ENCODE measurements around the gene NDUFS4.

DNA sequence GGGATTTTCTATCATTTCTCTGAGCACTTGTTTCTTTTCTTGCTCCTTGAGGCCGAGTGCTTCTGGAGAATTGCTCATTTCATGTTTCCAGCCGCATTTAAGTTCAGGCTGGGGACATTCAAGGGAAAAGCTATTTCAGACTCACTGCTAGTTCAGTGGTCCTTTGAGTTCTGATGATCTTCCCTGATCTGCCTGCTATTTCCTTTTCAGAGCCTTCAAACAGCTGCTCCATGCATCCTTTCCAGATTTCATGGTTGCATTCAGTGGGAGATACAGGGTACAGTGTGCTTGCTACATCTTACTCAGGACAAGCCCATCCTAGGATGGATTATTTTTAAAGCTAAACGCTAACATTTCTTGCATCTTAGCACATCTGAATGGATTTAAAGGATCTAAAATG, 14.7 kb downstream of the NDUFS4 start:
- no peak for TF ChIP-seq TAF1 (IDR thresholded peaks at IDR 0.05; ENCODE audit: borderline replicate concordance, insufficient read depth, low read length)
- no peak for TF ChIP-seq SIN3A (IDR thresholded peaks at IDR 0.05; ENCODE audit: borderline replicate concordance, insufficient read depth, low read length)
- TF ChIP-seq, protein P1, sequence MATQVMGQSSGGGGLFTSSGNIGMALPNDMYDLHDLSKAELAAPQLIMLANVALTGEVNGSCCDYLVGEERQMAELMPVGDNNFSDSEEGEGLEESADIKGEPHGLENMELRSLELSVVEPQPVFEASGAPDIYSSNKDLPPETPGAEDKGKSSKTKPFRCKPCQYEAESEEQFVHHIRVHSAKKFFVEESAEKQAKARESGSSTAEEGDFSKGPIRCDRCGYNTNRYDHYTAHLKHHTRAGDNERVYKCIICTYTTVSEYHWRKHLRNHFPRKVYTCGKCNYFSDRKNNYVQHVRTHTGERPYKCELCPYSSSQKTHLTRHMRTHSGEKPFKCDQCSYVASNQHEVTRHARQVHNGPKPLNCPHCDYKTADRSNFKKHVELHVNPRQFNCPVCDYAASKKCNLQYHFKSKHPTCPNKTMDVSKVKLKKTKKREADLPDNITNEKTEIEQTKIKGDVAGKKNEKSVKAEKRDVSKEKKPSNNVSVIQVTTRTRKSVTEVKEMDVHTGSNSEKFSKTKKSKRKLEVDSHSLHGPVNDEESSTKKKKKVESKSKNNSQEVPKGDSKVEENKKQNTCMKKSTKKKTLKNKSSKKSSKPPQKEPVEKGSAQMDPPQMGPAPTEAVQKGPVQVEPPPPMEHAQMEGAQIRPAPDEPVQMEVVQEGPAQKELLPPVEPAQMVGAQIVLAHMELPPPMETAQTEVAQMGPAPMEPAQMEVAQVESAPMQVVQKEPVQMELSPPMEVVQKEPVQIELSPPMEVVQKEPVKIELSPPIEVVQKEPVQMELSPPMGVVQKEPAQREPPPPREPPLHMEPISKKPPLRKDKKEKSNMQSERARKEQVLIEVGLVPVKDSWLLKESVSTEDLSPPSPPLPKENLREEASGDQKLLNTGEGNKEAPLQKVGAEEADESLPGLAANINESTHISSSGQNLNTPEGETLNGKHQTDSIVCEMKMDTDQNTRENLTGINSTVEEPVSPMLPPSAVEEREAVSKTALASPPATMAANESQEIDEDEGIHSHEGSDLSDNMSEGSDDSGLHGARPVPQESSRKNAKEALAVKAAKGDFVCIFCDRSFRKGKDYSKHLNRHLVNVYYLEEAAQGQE (IDR thresholded peaks at IDR 0.05; ENCODE audit: insufficient read depth in 1 of 2, low read depth in 2 of 2, low read length in 2 of 2), result no peak
